PC-9 (cell line): ENCODE data around the gene NKX1-2. TPM values are rescaled to one million over a fixed set of nuclear protein-coding genes. Genes with fewer than 3 reads are reported as not detected.

Experiments used
- BruUV-seq: library from RNA; stranded (reverse); fragments of 400-500 nt; replicated peaks from 2 replicates; lab custom pipeline; 2021; lab: Mats Ljungman, UMichigan
- CTCF ChIA-PET: fragments of 300-600 bp; sonication (Branson Sonifier 250); formaldehyde crosslinking; loops from one replicate; lab custom pipeline; 2022; ENCODE audit warnings: antibody characterized with exemption; lab: Charles Lee
- POLR2A ChIA-PET: fragments of 300-600 bp; sonication (Branson Sonifier 250); formaldehyde crosslinking; loops from one replicate; lab custom pipeline; 2022; ENCODE audit warnings: antibody characterized with exemption; ENCODE audit not compliant: unreplicated experiment; lab: Charles Lee
- DNase-seq, 2 experiments: peaks; one replicate each; pipeline versions ENCODE4 v3.0.0 to v3.0.0-alpha.2; 2015 to 2022; ENCODE audit warnings: mixed read lengths in 1 of 2
- H2AFZ ChIP-seq: fragments of 200-600 bp; sonication (generic); 2 replicates; pipeline ENCODE4 v1.8.1; 2017; ENCODE audit warnings: antibody characterized with exemption
- H3F3A ChIP-seq: fragments of 200-600 bp; sonication (generic); 2 replicates; pipeline ENCODE4 v1.8.1; 2017; ENCODE audit warnings: antibody characterized with exemption, mild to moderate bottlenecking, low read depth; ENCODE audit not compliant: insufficient read depth
- H3K27ac ChIP-seq: fragments of 200-600 bp; sonication (generic); 2 replicates; pipeline ENCODE4 v1.6.1; 2016; ENCODE audit warnings: mixed run types
- H3K27me3 ChIP-seq: fragments of 200-600 bp; sonication (generic); 2 replicates; pipeline ENCODE4 v1.6.1; 2016; ENCODE audit warnings: low read depth, mixed run types; ENCODE audit not compliant: insufficient read depth
- H3K36me3 ChIP-seq: fragments of 200-600 bp; sonication (generic); 2 replicates; pipeline ENCODE4 v1.6.1; 2016; ENCODE audit warnings: low read depth, mixed run types
- H3K4me1 ChIP-seq: fragments of 200-600 bp; sonication (generic); replicated peaks from 2 replicates; pipeline ENCODE4 v1.6.1; 2016; ENCODE audit warnings: mixed run types; ENCODE audit not compliant: insufficient read depth
- H3K4me2 ChIP-seq: fragments of 200-600 bp; sonication (generic); 2 replicates; pipeline ENCODE4 v1.6.1; 2017; ENCODE audit warnings: mixed run types
- H3K4me3 ChIP-seq: fragments of 200-600 bp; sonication (generic); 2 replicates; pipeline ENCODE4 v1.6.1; 2016; ENCODE audit warnings: mixed run types
- H3K79me2 ChIP-seq: fragments of 200-600 bp; sonication (generic); 2 replicates; pipeline ENCODE4 v1.6.1; 2017; ENCODE audit warnings: low read depth, mixed run types
- H3K9me2 ChIP-seq: fragments of 200-600 bp; sonication (generic); 2 replicates; pipeline ENCODE4 v1.8.1; 2017; ENCODE audit warnings: mild to moderate bottlenecking; ENCODE audit not compliant: insufficient read depth
- H3K9me3 ChIP-seq: fragments of 200-600 bp; sonication (generic); 2 replicates; pipeline ENCODE4 v1.8.1; 2016; ENCODE audit warnings: low read depth; ENCODE audit not compliant: insufficient read depth
- H4K20me1 ChIP-seq: fragments of 200-600 bp; sonication (generic); 2 replicates; pipeline ENCODE4 v1.8.1; 2017; ENCODE audit not compliant: insufficient read depth
- CTCF ChIP-seq: fragments of 200-600 bp; sonication (generic); conservative IDR thresholded peaks from 2 replicates; pipeline ENCODE4 v1.6.1; 2017; ENCODE audit warnings: mixed run types, antibody characterized with exemption, mild to moderate bottlenecking, moderate library complexity
- EZH2 ChIP-seq: fragments of 200-600 bp; sonication (generic); IDR thresholded peaks from 2 replicates; pipeline ENCODE4 v1.8.0; 2017; ENCODE audit warnings: antibody characterized with exemption, low read depth
- intact Hi-C: fragments of 100-400 bp; cut with micrococcal nuclease; formaldehyde crosslinking; loops from one replicate; pipeline ENCODE4 v1.10.0; 2022; ENCODE audit not compliant: unreplicated experiment
- total RNA-seq: library from RNA; stranded (reverse); gene quantifications from 2 replicates; pipeline ENCODE4 v1.2.3, GENCODE V29; 2021

NKX1-2 gene
- total RNA-seq, 1 experiment from 2014 or later = 2.9 TPM

DNA sequence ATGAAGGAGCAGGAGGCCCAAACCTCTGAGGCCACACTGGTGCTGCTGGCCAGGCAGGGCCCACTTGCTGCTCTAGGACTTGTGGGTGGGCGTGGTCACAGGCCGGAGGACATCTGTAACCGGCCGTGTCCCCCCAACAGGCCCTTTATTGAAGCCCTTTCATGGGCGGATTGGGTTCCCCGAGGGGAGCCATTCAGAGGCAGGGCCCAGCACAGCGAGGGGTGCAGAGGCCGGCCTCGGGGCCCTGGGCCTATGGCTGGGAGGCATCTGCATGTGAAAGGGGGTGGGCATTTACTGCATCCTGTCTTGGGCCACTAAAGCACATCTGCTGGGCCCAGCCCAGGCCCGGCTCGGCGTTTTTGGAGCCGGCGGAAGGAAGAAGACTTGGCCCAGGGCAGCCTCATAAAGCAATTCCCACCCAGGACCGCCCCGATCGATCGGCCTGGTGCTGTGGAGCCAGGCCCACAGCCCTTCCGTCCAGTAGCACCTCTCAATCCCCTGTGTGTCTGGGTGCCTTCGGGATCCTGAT, 20.2 kb upstream of the NKX1-2 start:
- H3K36me3 ChIP-seq = no peaks in the 10 kb centered on the region
- H3K4me2 ChIP-seq = no peak overlapping the region
- no peak for DNase-seq
- no peak overlapping the region for H2AFZ ChIP-seq
- H3K27me3 ChIP-seq = no peaks in the 10 kb centered on the region
- no peaks in the 10 kb centered on the region for H3K4me1 ChIP-seq
- 0 out of 2 replicates have a peak, but pooled peaks cover 6% of the 10 kb centered on the region for H3K79me2 ChIP-seq
- H3K9me2 ChIP-seq = no peaks in the 10 kb centered on the region
- intact Hi-C loops = no loop called here
- TF ChIP-seq EZH2 (no peak), CTCF (no peak)
- ChIA-PET POLR2A (no interaction called here), CTCF (no interaction called here)
- H4K20me1 ChIP-seq = no peaks in the 10 kb centered on the region
- H3F3A ChIP-seq = peaks cover 6% of the 10 kb centered on the region; the same call in 1 of the 2 replicates
- no peaks in the 10 kb centered on the region for H3K9me3 ChIP-seq
- H3K4me3 ChIP-seq = no peak overlapping the region
- H3K27ac ChIP-seq = no peak overlapping the region
- BruUV-seq = no TSS peak

DNA sequence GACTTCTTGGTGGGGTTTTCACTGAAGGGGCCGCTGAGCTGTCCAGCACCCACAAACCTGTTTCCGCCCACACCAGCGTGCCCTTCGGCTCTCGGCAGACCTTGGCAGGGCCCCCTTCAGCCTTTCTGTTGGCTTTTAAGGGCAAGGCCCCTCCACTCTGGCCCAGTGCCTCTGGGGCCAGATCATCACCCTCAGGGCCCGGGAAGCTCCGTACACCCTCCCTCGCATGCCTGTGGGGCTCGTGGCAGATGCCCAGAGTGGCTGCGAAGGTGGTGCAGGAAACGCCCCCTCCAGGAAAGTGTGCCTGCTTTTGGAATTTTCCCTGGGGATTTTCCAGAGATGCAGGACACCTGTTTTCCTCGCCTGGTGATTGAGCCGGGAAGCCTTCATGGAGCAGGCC, 18.8 kb upstream of the NKX1-2 start:
- no peak overlapping the region for H3K4me2 ChIP-seq
- no peaks in the 10 kb centered on the region for H4K20me1 ChIP-seq
- no peak for DNase-seq
- no peak overlapping the region for H3K27ac ChIP-seq
- H3K9me3 ChIP-seq = no peaks in the 10 kb centered on the region
- ChIA-PET CTCF (no interaction called here), POLR2A (no interaction called here)
- BruUV-seq = no TSS peak
- H3K4me3 ChIP-seq = no peak overlapping the region
- H3K36me3 ChIP-seq = no peaks in the 10 kb centered on the region
- no peaks in the 10 kb centered on the region for H3K4me1 ChIP-seq
- no peak overlapping the region for H2AFZ ChIP-seq
- no peaks in the 10 kb centered on the region for H3K9me2 ChIP-seq
- H3F3A ChIP-seq = peaks cover 6% of the 10 kb centered on the region; the same call in 1 of the 2 replicates
- H3K79me2 ChIP-seq = peaks cover 13% of the 10 kb centered on the region; the same call in 1 of the 2 replicates
- TF ChIP-seq EZH2 = no peak
- TF ChIP-seq CTCF = no peak
- H3K27me3 ChIP-seq = no peaks in the 10 kb centered on the region
- intact Hi-C loops = no loop called here

DNA sequence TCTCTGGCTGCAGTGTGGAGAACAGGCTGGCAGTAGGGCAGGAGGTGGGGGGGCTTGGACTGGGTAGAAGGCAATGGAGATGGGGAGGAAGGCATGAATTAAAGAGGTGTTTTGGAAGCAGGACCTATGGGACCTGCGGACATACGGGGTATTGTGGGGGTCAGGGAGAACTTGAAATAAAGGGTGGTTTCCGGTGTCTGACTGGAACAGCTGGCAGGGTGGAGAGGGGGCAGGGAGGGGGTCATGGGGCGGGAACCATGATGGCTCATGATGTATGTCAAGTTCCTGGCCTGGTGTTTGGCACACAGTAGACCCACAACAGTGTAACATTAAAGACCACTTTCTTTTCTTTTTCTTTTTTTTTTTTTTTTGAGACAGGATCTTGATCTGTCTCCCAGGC, 17.3 kb upstream of the NKX1-2 start:
- TF ChIP-seq EZH2 = no peak
- no peak for TF ChIP-seq CTCF
- Histone ChIP-seq H3K36me3 (no peaks in the 10 kb centered on the region), H3K4me2 (no peak overlapping the region), H3K9me2 (no peaks in the 10 kb centered on the region), H3K27me3 (no peaks in the 10 kb centered on the region), H3K4me3 (no peak overlapping the region), H3K79me2 (peaks cover 16% of the 10 kb centered on the region; the same call in 1 of the 2 replicates), H4K20me1 (no peaks in the 10 kb centered on the region), H3K4me1 (peaks cover 12% of the 10 kb centered on the region), H3F3A (peaks cover 14% of the 10 kb centered on the region; the same call in 1 of the 2 replicates), H2AFZ (no peak overlapping the region), H3K9me3 (no peaks in the 10 kb centered on the region), H3K27ac (no peak overlapping the region)
- intact Hi-C loops = no loop called here
- no TSS peak for BruUV-seq
- ChIA-PET POLR2A (no interaction called here), CTCF (no interaction called here)
- DNase-seq = no peak
